Lung microvascular endothelial cell (primary cell): Measurements from ENCODE around the gene HYDIN. TPM values are rescaled to one million over a fixed set of nuclear protein-coding genes. Genes with fewer than 3 reads are reported as not detected.
"Not testable (repeated sequence)": the region's sequence is repeated elsewhere in the genome, so short reads cannot be mapped to it uniquely, and the experiment has no call there.

Source experiments
- DNase-seq, 2 donors: peaks; one replicate each; pipeline versions ENCODE4 v3.0.0 to v3.0.0-alpha.2; 2010; ENCODE audit warnings: low read depth in 2 of 2
- total RNA-seq: library from RNA; depleted of rRNA; stranded (reverse); fragments of >200 nt; gene quantifications from 2 replicates; pipeline ENCODE4 v1.2.1, GENCODE V29; 2014

The HYDIN gene
- total RNA-seq, 1 donor from 2014 or later, result not detected

- peak; percentile 19 to 53 for DNase-seq
Measured at GRCh38 chr16:70999735-71000134, 230.8 kb downstream of the HYDIN start.

GRCh38 chr16:70995799-70996198 is 234.7 kb downstream of the HYDIN start:
- not testable (repeated sequence) for DNase-seq

GRCh38 chr16:70992511-70992910 is 238.0 kb downstream of the HYDIN start:
- DNase-seq, result not testable (repeated sequence)

GRCh38 chr16:70987019-70987715 is 243.4 kb downstream of the HYDIN start:
- DNase-seq, result not testable (repeated sequence)

GRCh38 chr16:70984675-70985074 is 245.8 kb downstream of the HYDIN start:
- DNase-seq, result not testable (repeated sequence)

GRCh38 chr16:70968332-70968731 is 262.2 kb downstream of the HYDIN start:
- DNase-seq, result not testable (repeated sequence)

GRCh38 chr16:70960169-70960568 is 270.4 kb downstream of the HYDIN start:
- DNase-seq, result not testable (repeated sequence)

GRCh38 chr16:70954922-70955321 is 275.6 kb downstream of the HYDIN start:
- not testable (repeated sequence) for DNase-seq

GRCh38 chr16:70953824-70954223 is 276.7 kb downstream of the HYDIN start:
- DNase-seq, result not testable (repeated sequence)

GRCh38 chr16:70943551-70943950 is 287.0 kb downstream of the HYDIN start:
- not testable (repeated sequence) for DNase-seq

- not testable (repeated sequence) for DNase-seq
Measured at GRCh38 chr16:70939690-70940359, 290.7 kb downstream of the HYDIN start.

- DNase-seq, result peak; percentile 19 to 84
Measured at GRCh38 chr16:70936781-70937525, 293.6 kb downstream of the HYDIN start.

- not testable (repeated sequence) for DNase-seq
Measured at GRCh38 chr16:70935325-70935724, 295.2 kb downstream of the HYDIN start.

GRCh38 chr16:70933746-70934145 is 296.8 kb downstream of the HYDIN start:
- DNase-seq, result not testable (repeated sequence)

GRCh38 chr16:70930757-70931156 is 299.8 kb downstream of the HYDIN start:
- not testable (repeated sequence) for DNase-seq

GRCh38 chr16:70922164-70922563 is 308.4 kb downstream of the HYDIN start:
- DNase-seq, result not testable (repeated sequence)

GRCh38 chr16:70920661-70921060 is 309.9 kb downstream of the HYDIN start:
- not testable (repeated sequence) for DNase-seq

- DNase-seq, result not testable (repeated sequence)
Measured at GRCh38 chr16:70888208-70888607, 342.3 kb downstream of the HYDIN start.

GRCh38 chr16:70884652-70885051 is 345.9 kb downstream of the HYDIN start:
- not testable (repeated sequence) for DNase-seq

- DNase-seq, result not testable (repeated sequence)
Measured at GRCh38 chr16:70882311-70882710, 348.2 kb downstream of the HYDIN start.

GRCh38 chr16:70877895-70878294 is 352.6 kb downstream of the HYDIN start:
- not testable (repeated sequence) for DNase-seq

GRCh38 chr16:70876442-70876841 is 354.1 kb downstream of the HYDIN start:
- DNase-seq, result not testable (repeated sequence)
